Urinary bladder (tissue), 4 donors: Measurements from ENCODE around the gene COL1A2. TPM values are rescaled to one million over a fixed set of nuclear protein-coding genes. Genes with fewer than 3 reads are reported as not detected.

Experiments
- DNase-seq: peaks from one replicate; pipeline ENCODE4 v3.0.0-alpha.2; 2015; ENCODE audit errors: extremely low spot score
- H3K27ac ChIP-seq: one replicate; pipeline ENCODE4 v1.5.1; 2013; ENCODE audit warnings: low read depth, mild to moderate bottlenecking, moderate library complexity
- H3K36me3 ChIP-seq: one replicate; pipeline ENCODE4 v1.6.1; 2013; ENCODE audit warnings: mild to moderate bottlenecking, moderate library complexity; ENCODE audit not compliant: insufficient read depth
- H3K4me1 ChIP-seq: one replicate; pipeline ENCODE4 v1.6.1; 2013; ENCODE audit warnings: mild to moderate bottlenecking, moderate library complexity; ENCODE audit not compliant: insufficient read depth
- H3K4me3 ChIP-seq: one replicate; pipeline ENCODE4 v1.5.1; 2013; ENCODE audit warnings: low read depth, low read length
- WGBS: extraction: QIAGEN DNeasy Blood & Tissue Kit; methylation state at CpG from one replicate; pipeline ENCODE4 v1.1.7; 2013; 5-methylcytosine and 5-hydroxymethylcytosine counted together
- polyA plus RNA-seq: library from polyadenylated mRNA; stranded (reverse); fragments of 200-250 nt; gene quantifications from one replicate; pipeline ENCODE4 v1.2.3, GENCODE V29; 2013
- total RNA-seq: library from RNA; depleted of rRNA; stranded (reverse); fragments of >200 nt; gene quantifications from one replicate; pipeline ENCODE4 v1.2.3, GENCODE V29; 2014
- donor health status: healthy with polysubstance abuse.
- donor health status: healthy.

Gene COL1A2
- total and polyA plus RNA-seq, 2 donors = 1,063 to 11,897 TPM

- Histone ChIP-seq H3K4me1 (no peaks in the 10 kb centered on the region), H3K36me3 (peaks cover 2% of the 10 kb centered on the region), H3K4me3 (no peak overlapping the region), H3K27ac (peak overlapping the region; percentile 70)
- 47% methylated on average over 6 of the region's 6 CpGs for WGBS
- no peak for DNase-seq
Observed at GRCh38 chr7:94406696-94407095, 12.0 kb downstream of the COL1A2 start.

GRCh38 chr7:94409200-94409948 lies 14.7 kb downstream of the COL1A2 start:
- H3K27ac ChIP-seq = peak overlapping the region; percentile 68
- peaks cover 2% of the 10 kb centered on the region for H3K36me3 ChIP-seq
- no peak for DNase-seq
- WGBS = 55% methylated on average over 15 of the region's 15 CpGs
- H3K4me1 ChIP-seq = no peaks in the 10 kb centered on the region
- no peak overlapping the region for H3K4me3 ChIP-seq

GRCh38 chr7:94410413-94411187 lies 15.9 kb downstream of the COL1A2 start:
- Histone ChIP-seq H3K4me3 (no peak overlapping the region), H3K36me3 (peaks cover 2% of the 10 kb centered on the region), H3K27ac (peak overlapping the region; percentile 79), H3K4me1 (no peaks in the 10 kb centered on the region)
- WGBS = 44% methylated on average over 6 of the region's 6 CpGs
- no peak for DNase-seq

GRCh38 chr7:94411188-94411466 lies 16.4 kb downstream of the COL1A2 start:
- Histone ChIP-seq H3K36me3 (peaks cover 2% of the 10 kb centered on the region), H3K4me1 (no peaks in the 10 kb centered on the region), H3K4me3 (no peak overlapping the region), H3K27ac (peak overlapping the region; percentile 79)
- no peak for DNase-seq

GRCh38 chr7:94412762-94413322 lies 18.1 kb downstream of the COL1A2 start:
- no peak for DNase-seq
- Histone ChIP-seq H3K36me3 (no peaks in the 10 kb centered on the region), H3K27ac (peak overlapping the region; percentile 87), H3K4me1 (no peaks in the 10 kb centered on the region), H3K4me3 (no peak overlapping the region)
- WGBS = 32% methylated on average over 3 of the region's 3 CpGs

- WGBS = 23% methylated on average over 2 of the region's 2 CpGs
- Histone ChIP-seq H3K36me3 (peaks cover 2% of the 10 kb centered on the region), H3K4me3 (no peak overlapping the region), H3K4me1 (no peaks in the 10 kb centered on the region), H3K27ac (no peak overlapping the region)
- DNase-seq = no peak
Observed at GRCh38 chr7:94414481-94414880, 19.8 kb downstream of the COL1A2 start.

GRCh38 chr7:94414980-94415379 lies 20.3 kb downstream of the COL1A2 start:
- DNase-seq = no peak
- Histone ChIP-seq H3K4me3 (no peak overlapping the region), H3K4me1 (no peaks in the 10 kb centered on the region), H3K27ac (peak overlapping the region; percentile 38), H3K36me3 (peaks cover 2% of the 10 kb centered on the region)

GRCh38 chr7:94417306-94417705 lies 22.6 kb downstream of the COL1A2 start:
- DNase-seq = no peak
- WGBS = 69% methylated on average over 1 of the region's 1 CpG
- H3K4me1 ChIP-seq = no peaks in the 10 kb centered on the region
- H3K4me3 ChIP-seq = no peak overlapping the region
- peak overlapping the region; percentile 75 for H3K27ac ChIP-seq
- H3K36me3 ChIP-seq = peaks cover 4% of the 10 kb centered on the region

- no peak for DNase-seq
- WGBS = 63% methylated on average over 3 of the region's 3 CpGs
- no peak overlapping the region for H3K4me3 ChIP-seq
- no peaks in the 10 kb centered on the region for H3K4me1 ChIP-seq
- H3K36me3 ChIP-seq = peaks cover 4% of the 10 kb centered on the region
- H3K27ac ChIP-seq = no peak overlapping the region
Observed at GRCh38 chr7:94417901-94418300, 23.2 kb downstream of the COL1A2 start.

- Histone ChIP-seq H3K4me3 (no peak overlapping the region), H3K36me3 (peaks cover 4% of the 10 kb centered on the region), H3K4me1 (no peaks in the 10 kb centered on the region), H3K27ac (peak overlapping the region; percentile 77)
- 49% methylated on average over 5 of the region's 5 CpGs for WGBS
- DNase-seq = no peak
Observed at GRCh38 chr7:94418851-94419250, 24.2 kb downstream of the COL1A2 start.

- Histone ChIP-seq H3K4me1 (no peaks in the 10 kb centered on the region), H3K27ac (peak overlapping the region; percentile 59), H3K36me3 (peaks cover 4% of the 10 kb centered on the region), H3K4me3 (no peak overlapping the region)
- DNase-seq = no peak
- 46% methylated on average over 6 of the region's 6 CpGs for WGBS
Observed at GRCh38 chr7:94420328-94420727, 25.6 kb downstream of the COL1A2 start.

- no peak overlapping the region for H3K4me3 ChIP-seq
- peak overlapping the region; percentile 32 for H3K27ac ChIP-seq
- peaks cover 4% of the 10 kb centered on the region for H3K36me3 ChIP-seq
- no peak for DNase-seq
- WGBS = 50% methylated on average over 3 of the region's 3 CpGs
- no peaks in the 10 kb centered on the region for H3K4me1 ChIP-seq
Observed at GRCh38 chr7:94421681-94422080, 27.0 kb downstream of the COL1A2 start.

- no peak for DNase-seq
- WGBS = 43% methylated on average over 1 of the region's 1 CpG
- Histone ChIP-seq H3K4me1 (no peaks in the 10 kb centered on the region), H3K27ac (no peak overlapping the region), H3K36me3 (peaks cover 4% of the 10 kb centered on the region), H3K4me3 (no peak overlapping the region)
Observed at GRCh38 chr7:94422136-94422535, 27.4 kb downstream of the COL1A2 start.

GRCh38 chr7:94422827-94423460 lies 28.2 kb downstream of the COL1A2 start:
- H3K36me3 ChIP-seq = peaks cover 4% of the 10 kb centered on the region
- 71% methylated on average over 5 of the region's 5 CpGs for WGBS
- H3K27ac ChIP-seq = peak overlapping the region; percentile 82

More at GRCh38 chr7:94422827-94423460, 28.2 kb downstream of the COL1A2 start:
- no peaks in the 10 kb centered on the region for H3K4me1 ChIP-seq
- no peak for DNase-seq
- no peak overlapping the region for H3K4me3 ChIP-seq
